HG03066 (cell line): ENCODE measurements around the gene MMP3.
"Not testable (repeated sequence)": the region's sequence is repeated elsewhere in the genome, so short reads cannot be mapped to it uniquely, and the experiment has no call there.

Experiments
- ATAC-seq: cut with Tn5 transposase; IDR thresholded peaks from one replicate; pipeline ENCODE4 v1.9.1; 2021; ENCODE audit warnings: low read depth; ENCODE audit not compliant: unreplicated experiment

MMP3 gene

GRCh38 chr11:102843489-102843888 lies at the start of gene MMP3:
Gene MMP3 (minus strand): TSS chr11:102843609. CDS start chr11:102843546, 63 bp downstream.
- no peak for ATAC-seq

GRCh38 chr11:102891736-102892135 lies 48.3 kb upstream of the MMP3 start:
- no peak for ATAC-seq

GRCh38 chr11:102886999-102887398 lies 43.6 kb upstream of the MMP3 start:
- no peak for ATAC-seq

- ATAC-seq = no peak
These were observed 39.7 kb upstream of the MMP3 start for GRCh38 chr11:102883141-102883540.

- peak; percentile 69 for ATAC-seq
These were observed 39.1 kb upstream of the MMP3 start for GRCh38 chr11:102882389-102883024.

- ATAC-seq = no peak
These were observed 36.4 kb upstream of the MMP3 start for GRCh38 chr11:102879801-102880200.

- ATAC-seq = no peak
These were observed 35.2 kb upstream of the MMP3 start for GRCh38 chr11:102878595-102878994.

- no peak for ATAC-seq
These were observed 31.4 kb upstream of the MMP3 start, which contains the start of gene MMP12 for GRCh38 chr11:102874852-102875251. Gene MMP12 (minus strand): TSS chr11:102874982. CDS start chr11:102874937, 45 bp downstream.

GRCh38 chr11:102869354-102869964 lies 26.1 kb upstream of the MMP3 start:
- ATAC-seq = not testable (repeated sequence)

- ATAC-seq = no peak
These were observed 24.9 kb upstream of the MMP3 start for GRCh38 chr11:102868339-102868738.

GRCh38 chr11:102864724-102865123 lies 21.3 kb upstream of the MMP3 start:
- no peak for ATAC-seq

GRCh38 chr11:102853956-102854355 lies 10.5 kb upstream of the MMP3 start:
- ATAC-seq = no peak

- no peak for ATAC-seq
These were observed 9.6 kb upstream of the MMP3 start for GRCh38 chr11:102853055-102853454.

GRCh38 chr11:102850973-102851745 lies 7.8 kb upstream of the MMP3 start:
- ATAC-seq = no peak

- no peak for ATAC-seq
These were observed 5.9 kb upstream of the MMP3 start for GRCh38 chr11:102849311-102849710.

- no peak for ATAC-seq
These were observed 2.9 kb upstream of the MMP3 start for GRCh38 chr11:102846292-102846691.

- ATAC-seq = no peak
These were observed 479 bp downstream of the MMP3 start for GRCh38 chr11:102842930-102843329.

- no peak for ATAC-seq
These were observed 3.4 kb downstream of the MMP3 start for GRCh38 chr11:102840018-102840417.

- no peak for ATAC-seq
These were observed 5.8 kb downstream of the MMP3 start for GRCh38 chr11:102837646-102838045.

- ATAC-seq = no peak
These were observed 6.3 kb downstream of the MMP3 start for GRCh38 chr11:102837156-102837555.

- no peak for ATAC-seq
These were observed 7.0 kb downstream of the MMP3 start for GRCh38 chr11:102836290-102836875.
